AG08396 (cell line): ENCODE results near the gene LRFN3.
A peak's percentile ranks its signal among the peaks of the same experiment; 100 is the strongest.
"Not testable (repeated sequence)": the region's sequence is repeated elsewhere in the genome, so short reads cannot be mapped to it uniquely, and the experiment has no call there.

Experiments
- DNase-seq: peaks from one replicate; pipeline ENCODE4 v3.0.0; 2012; ENCODE audit warnings: low spot score, mixed read lengths

Gene LRFN3

GRCh38 chr19:35907377-35907745, 28.8 kb upstream of the LRFN3 start:
- DNase-seq = no peak

- DNase-seq = no peak
Measured at GRCh38 chr19:35908010-35908441, 28.1 kb upstream of the LRFN3 start, which contains the start of gene TYROBP. Gene TYROBP, minus strand, starts transcription at chr19:35908295. Its CDS starts 67 bp downstream, at chr19:35908228.

GRCh38 chr19:35908973-35909683, 27.0 kb upstream of the LRFN3 start:
- no peak for DNase-seq

DNA sequence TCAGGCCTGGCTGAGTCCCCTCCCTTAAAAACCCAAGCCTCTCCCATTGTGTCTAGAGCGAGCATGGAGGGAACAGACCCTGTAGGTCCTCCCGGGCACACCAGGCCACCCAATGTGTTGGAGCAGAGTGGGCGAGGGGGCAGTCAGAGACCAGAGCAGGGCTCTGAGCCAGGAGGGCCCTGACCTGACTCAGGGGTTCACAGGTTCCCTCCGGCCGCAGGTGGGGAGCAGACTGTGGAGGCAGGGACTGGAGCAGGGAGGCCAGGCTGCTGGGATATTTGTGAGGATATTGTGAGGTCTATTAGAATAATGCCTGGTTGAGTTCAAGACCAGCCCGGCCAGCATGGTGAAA, 26.5 kb upstream of the LRFN3 start:
- DNase-seq = no peak

GRCh38 chr19:35910355-35910754, 25.8 kb upstream of the LRFN3 start:
- DNase-seq = not testable (repeated sequence)

DNA sequence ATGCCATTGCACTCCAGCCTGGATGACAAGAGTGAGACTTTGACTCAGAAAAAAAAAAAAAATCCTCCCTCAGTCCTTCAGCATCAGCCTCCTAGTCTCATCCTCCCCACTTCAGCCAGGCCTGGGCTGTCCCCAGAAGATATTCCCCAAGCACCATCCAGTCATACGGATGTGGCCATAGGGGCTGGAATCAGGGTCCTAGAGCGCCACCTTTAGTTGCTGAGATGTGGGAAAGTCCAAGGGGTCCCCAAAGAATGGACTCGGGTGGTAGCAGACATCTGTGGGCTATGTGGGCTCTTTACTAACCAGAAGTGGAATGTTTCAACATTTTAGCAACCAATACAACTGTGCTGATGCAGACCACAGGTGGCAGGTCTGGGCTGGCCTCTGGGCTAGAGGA, 25.0 kb upstream of the LRFN3 start:
- no peak for DNase-seq

DNA sequence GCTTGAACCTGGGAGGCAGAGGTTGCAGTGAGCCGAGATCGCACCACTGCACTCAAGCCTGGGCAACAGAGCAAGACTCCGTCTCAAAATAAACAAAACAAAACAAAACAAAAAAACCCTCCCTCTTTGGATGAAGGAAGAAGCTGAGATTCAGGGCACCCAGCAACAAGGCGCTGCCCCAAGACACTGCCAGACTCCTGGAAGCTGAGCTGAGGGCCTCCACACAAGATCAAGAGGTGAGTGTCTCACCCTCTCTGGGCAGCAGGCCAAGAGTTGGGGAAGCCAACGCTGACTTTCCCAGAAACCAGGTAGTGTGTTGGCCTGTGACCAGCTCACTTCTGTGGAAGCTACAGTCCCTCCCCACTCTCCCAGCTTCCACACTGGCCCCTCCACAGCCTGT, 24.4 kb upstream of the LRFN3 start:
- no peak for DNase-seq

DNA sequence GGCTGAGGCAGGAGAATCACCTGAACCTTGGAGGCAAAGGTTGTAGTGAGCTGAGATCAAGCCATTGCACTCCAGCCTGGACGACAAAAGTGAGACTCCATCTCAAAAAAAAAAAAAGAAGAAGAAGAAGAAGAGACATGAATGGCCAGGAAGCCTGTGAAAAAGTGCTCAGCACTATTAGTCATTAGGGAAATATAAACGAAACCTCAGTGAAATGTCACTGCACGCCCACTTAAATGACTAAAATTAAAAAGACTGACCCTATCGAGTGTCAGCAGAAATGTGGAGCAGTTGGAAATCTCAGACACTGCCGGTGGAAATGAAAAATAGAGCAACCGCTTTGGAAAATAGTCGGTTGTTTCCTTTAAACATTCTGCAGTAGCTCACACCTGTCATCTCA, 22.6 kb upstream of the LRFN3 start:
- no peak for DNase-seq

DNA sequence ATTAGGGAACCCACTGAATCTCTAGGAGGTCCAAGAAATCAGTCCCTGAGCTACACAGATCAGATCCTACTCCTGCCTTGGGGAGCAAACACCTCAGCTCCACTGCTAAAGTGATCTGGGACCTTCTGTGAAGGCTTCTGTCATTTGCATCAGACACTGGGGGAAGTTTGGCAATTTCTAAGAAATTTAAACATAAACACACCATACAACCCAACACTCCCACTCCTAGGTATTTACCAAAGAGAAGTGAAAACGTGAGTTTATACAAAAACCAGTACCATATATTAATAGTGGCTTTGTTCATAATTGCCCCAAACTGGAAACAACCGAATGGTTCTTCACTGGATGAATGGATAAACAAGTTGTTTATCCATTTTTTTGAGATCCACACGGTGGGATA, 20.7 kb upstream of the LRFN3 start:
- no peak for DNase-seq

GRCh38 chr19:35919306-35919705, 16.9 kb upstream of the LRFN3 start:
- DNase-seq = no peak

GRCh38 chr19:35921012-35921411, 15.2 kb upstream of the LRFN3 start:
- no peak for DNase-seq

GRCh38 chr19:35925501-35925900, 10.7 kb upstream of the LRFN3 start:
- DNase-seq = no peak

DNA sequence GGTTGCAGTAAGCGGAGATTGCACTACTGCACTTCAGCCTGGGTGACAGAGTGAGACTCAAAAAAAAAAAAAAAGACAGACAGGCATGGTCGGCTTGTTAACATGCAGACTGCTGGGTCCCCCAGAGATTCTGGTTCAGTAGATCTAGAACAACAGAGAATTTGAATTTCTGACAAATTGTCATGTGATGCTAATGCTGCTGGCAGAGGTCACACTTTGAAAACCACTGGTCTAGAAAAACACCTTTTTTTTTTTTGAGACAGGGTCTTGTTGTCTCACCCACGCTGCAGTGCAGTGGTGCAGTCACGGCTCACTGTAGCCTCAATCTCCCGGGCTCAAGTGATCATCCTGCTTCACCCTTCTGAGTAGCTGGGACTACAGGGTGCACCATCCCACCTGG, 7.7 kb upstream of the LRFN3 start:
- no peak for DNase-seq

DNA sequence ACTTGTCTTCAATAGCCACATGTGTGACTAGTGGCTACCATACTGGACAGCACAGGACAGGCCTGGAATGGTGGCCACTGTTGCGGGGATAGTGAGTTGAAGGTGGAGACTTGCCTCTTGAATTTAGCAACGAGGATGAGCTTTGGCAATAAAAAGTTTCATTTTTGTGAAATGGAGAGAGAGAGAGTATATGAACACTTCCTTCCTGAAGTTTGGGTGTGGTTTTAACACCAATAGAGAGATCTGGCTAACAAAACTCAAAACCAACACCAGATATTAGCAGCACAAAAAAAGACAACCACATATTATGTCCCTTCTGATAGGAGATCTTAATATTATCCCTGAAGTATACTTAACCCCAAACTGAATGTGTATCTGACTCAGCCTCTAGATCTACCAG, 6.3 kb upstream of the LRFN3 start:
- no peak for DNase-seq

GRCh38 chr19:35931161-35931873, 4.9 kb upstream of the LRFN3 start:
- DNase-seq = peak; percentile 99

DNA sequence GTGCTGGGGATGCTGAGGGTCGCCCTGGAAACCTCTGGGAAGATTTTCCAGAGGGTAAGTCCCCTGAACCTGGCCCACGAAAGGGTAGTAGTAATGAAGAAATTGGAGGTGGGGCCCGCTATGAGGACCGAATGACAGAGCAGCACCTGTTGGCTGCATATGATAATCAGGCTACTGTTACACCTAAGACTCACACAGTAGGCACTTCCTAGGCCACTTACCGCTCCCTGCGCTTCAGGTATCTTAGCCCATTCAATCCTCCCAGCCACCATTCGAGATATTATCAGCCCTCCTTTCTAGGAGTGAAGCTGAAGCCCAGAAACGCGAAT, 4.3 kb upstream of the LRFN3 start:
- no peak for DNase-seq

- no peak for DNase-seq
Measured at GRCh38 chr19:35932291-35932936, 3.8 kb upstream of the LRFN3 start.

GRCh38 chr19:35936738-35937268, 629 bp downstream of the LRFN3 start:
- DNase-seq = no peak

DNA sequence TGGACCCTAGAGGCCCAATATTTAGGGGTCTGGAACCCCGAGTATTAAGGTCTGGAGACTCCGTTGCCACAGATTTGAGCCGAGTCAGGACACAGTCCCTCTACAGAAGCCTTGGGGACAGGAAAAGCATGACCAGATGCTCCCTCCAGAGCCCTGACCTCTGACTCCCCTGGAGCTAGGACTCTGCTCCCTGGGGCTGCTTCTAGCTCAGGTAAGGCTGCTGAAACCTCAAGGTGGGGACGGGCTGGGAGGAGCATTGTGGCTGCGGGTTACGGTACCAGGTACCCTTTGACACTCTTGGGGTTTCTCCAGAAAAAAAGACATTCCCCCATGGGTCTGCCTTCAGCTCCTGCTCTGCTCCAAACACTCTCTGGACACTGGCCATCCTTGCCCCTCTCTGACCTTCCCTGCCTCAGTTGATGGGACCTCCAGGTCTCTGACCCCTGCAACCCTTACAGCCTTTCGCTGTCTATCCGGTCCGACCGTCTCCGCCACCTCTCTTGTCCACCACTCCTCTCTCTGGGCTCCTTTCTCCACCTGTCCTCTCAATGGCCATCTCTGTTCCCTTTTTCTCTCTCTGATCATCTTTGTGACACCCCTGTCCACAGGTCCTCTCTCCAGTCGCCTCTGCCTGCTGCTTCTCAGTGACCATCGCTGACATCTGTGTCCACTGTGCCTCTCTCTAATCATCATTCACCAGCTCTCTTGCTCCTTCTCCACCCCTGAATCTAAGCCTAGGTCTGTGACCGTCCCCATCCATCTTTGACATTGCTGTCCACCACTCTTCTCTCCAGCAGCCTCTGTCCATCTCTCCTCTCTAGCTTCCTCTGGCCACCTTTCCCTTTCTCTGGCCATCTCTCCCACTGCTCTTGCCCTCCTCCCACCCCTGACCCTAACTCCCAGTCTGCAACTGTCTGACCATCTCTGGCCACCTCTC, 1.4 kb downstream of the LRFN3 start:
- DNase-seq = no peak

GRCh38 chr19:35938282-35939224, 2.4 kb downstream of the LRFN3 start:
- no peak for DNase-seq
